GM23338 (cell line): ENCODE data around the gene SLC36A2. TPM values are rescaled to one million over a fixed set of nuclear protein-coding genes. Genes with fewer than 3 reads are reported as not detected.

ENCODE experiments used
- ATAC-seq: fragments of 200-7000 bp; cut with Tn5 transposase; 3 replicates; pipeline ENCODE4 v1.9.1; 2020
- DNase-seq: peaks from one replicate; pipeline ENCODE4 v3.0.0-alpha.2; 2015; ENCODE audit warnings: low spot score
- H2AFZ ChIP-seq: fragments of 200-600 bp; sonication (generic); 2 replicates; pipeline ENCODE4 v1.8.0; 2016; ENCODE audit warnings: antibody characterized with exemption, mild to moderate bottlenecking, moderate library complexity
- H3F3A ChIP-seq: fragments of 200-600 bp; sonication (generic); replicated peaks from 2 replicates; pipeline ENCODE4 v1.8.0; 2017; ENCODE audit warnings: antibody characterized with exemption, mixed run types, low read depth
- H3K27ac ChIP-seq: fragments of 200-600 bp; sonication (generic); 2 replicates; pipeline ENCODE4 v1.6.1; 2016; ENCODE audit warnings: low read depth
- H3K27me3 ChIP-seq: fragments of 200-600 bp; sonication (generic); 2 replicates; pipeline ENCODE4 v1.8.0; 2016; ENCODE audit warnings: mild to moderate bottlenecking, mixed run types, moderate library complexity; ENCODE audit not compliant: insufficient read depth
- H3K36me3 ChIP-seq: fragments of 200-600 bp; sonication (generic); 2 replicates; pipeline ENCODE4 v1.8.0; 2016; ENCODE audit warnings: mild to moderate bottlenecking; ENCODE audit not compliant: insufficient read depth
- H3K4me1 ChIP-seq: fragments of 200-600 bp; sonication (generic); 2 replicates; pipeline ENCODE4 v1.8.0; 2016; ENCODE audit warnings: mild to moderate bottlenecking, moderate library complexity; ENCODE audit not compliant: insufficient read depth
- H3K4me2 ChIP-seq: fragments of 200-600 bp; sonication (generic); 2 replicates; pipeline ENCODE4 v1.7.1; 2017; ENCODE audit warnings: mixed run types
- H3K4me3 ChIP-seq: fragments of 200-600 bp; sonication (generic); 2 replicates; pipeline ENCODE4 v1.6.1; 2016; ENCODE audit warnings: mixed run types
- H3K79me2 ChIP-seq: fragments of 200-600 bp; sonication (generic); replicated peaks from 2 replicates; pipeline ENCODE4 v1.8.0; 2017; ENCODE audit warnings: mild to moderate bottlenecking; ENCODE audit not compliant: insufficient read depth
- H3K9me2 ChIP-seq: fragments of 200-600 bp; sonication (generic); 2 replicates; pipeline ENCODE4 v1.8.0; 2017; ENCODE audit not compliant: insufficient read depth
- H4K20me1 ChIP-seq: fragments of 200-600 bp; sonication (generic); replicated peaks from 2 replicates; pipeline ENCODE4 v1.8.0; 2017; ENCODE audit warnings: mild to moderate bottlenecking; ENCODE audit not compliant: insufficient read depth
- H3K27ac Mint-ChIP-seq: 2 replicates; pipeline ENCODE4 v1.8.0; 2020; ENCODE audit warnings: inconsistent platforms, mild to moderate bottlenecking, moderate library complexity, mixed read lengths
- H3K27me3 Mint-ChIP-seq: 3 replicates; pipeline ENCODE4 v1.8.0; 2022; ENCODE audit warnings: low read depth, mild to moderate bottlenecking, moderate library complexity, mixed read lengths, inconsistent platforms; ENCODE audit not compliant: insufficient read depth, poor library complexity
- H3K36me3 Mint-ChIP-seq: 3 replicates; pipeline ENCODE4 v1.8.0; 2021; ENCODE audit warnings: low read depth, mild to moderate bottlenecking, inconsistent platforms, moderate library complexity, mixed read lengths
- H3K4me1 Mint-ChIP-seq: 3 replicates; pipeline ENCODE4 v1.8.0; 2020; ENCODE audit warnings: mild to moderate bottlenecking, inconsistent platforms, mixed read lengths
- H3K4me3 Mint-ChIP-seq: 3 replicates; pipeline ENCODE4 v1.8.0; 2021; ENCODE audit warnings: moderate library complexity, mild to moderate bottlenecking, inconsistent platforms, mixed read lengths
- H3K9me3 Mint-ChIP-seq: 3 replicates; pipeline ENCODE4 v1.8.0; 2020; ENCODE audit warnings: moderate library complexity, mild to moderate bottlenecking, inconsistent platforms, mixed read lengths
- CREB1 ChIP-seq: fragments of 250-450 bp; sonication (Bioruptor Pico); IDR thresholded peaks from 2 replicates; pipeline ENCODE4 v1.5.0; 2020; ENCODE audit warnings: low read depth, mild to moderate bottlenecking, moderate library complexity
- EZH2 ChIP-seq: fragments of 200-600 bp; sonication (generic); IDR thresholded peaks from one replicate; pipeline ENCODE4 v1.8.0; 2017; ENCODE audit warnings: antibody characterized with exemption, mild to moderate bottlenecking, low read depth; ENCODE audit not compliant: unreplicated experiment
- EZH2phosphoT487 ChIP-seq: fragments of 200-600 bp; sonication (generic); IDR thresholded peaks from one replicate; pipeline ENCODE4 v1.8.1; 2018; ENCODE audit warnings: antibody characterized with exemption; ENCODE audit not compliant: unreplicated experiment
- JUNB ChIP-seq: IDR thresholded peaks from one replicate; pipeline ENCODE4 v1.6.1; 2016; ENCODE audit warnings: antibody characterized with exemption; ENCODE audit not compliant: unreplicated experiment
- NANOG ChIP-seq: IDR thresholded peaks from 2 replicates; pipeline ENCODE4 v1.6.1; 2016; ENCODE audit warnings: antibody characterized with exemption, borderline replicate concordance
- POLR2AphosphoS5 ChIP-seq: IDR thresholded peaks from 2 replicates; pipeline ENCODE4 v1.6.1; 2016; ENCODE audit warnings: antibody characterized with exemption, low read depth
- STAT1 ChIP-seq: IDR thresholded peaks from one replicate; pipeline ENCODE4 v1.6.1; 2016; ENCODE audit warnings: antibody characterized with exemption; ENCODE audit not compliant: unreplicated experiment
- ZNF114 ChIP-seq: fragments of 250-450 bp; sonication (Bioruptor Pico); IDR thresholded peaks from 2 replicates; pipeline ENCODE4 v1.5.0; 2020; ENCODE audit warnings: mild to moderate bottlenecking, moderate library complexity
- ZNF331 ChIP-seq: fragments of 250-450 bp; sonication (Bioruptor Pico); IDR thresholded peaks from 2 replicates; pipeline ENCODE4 v1.5.0; 2020; ENCODE audit warnings: low read depth, mild to moderate bottlenecking, moderate library complexity
- polyA plus RNA-seq: library from polyadenylated mRNA; unstranded; fragments of >200 nt; fragmentation: Nextera tagmentation; extraction: Ambion mirVana; gene quantifications from 2 replicates; pipeline ENCODE4 v1.2.1, GENCODE V29; 2016
- total RNA-seq: library from RNA; depleted of rRNA; stranded (reverse); fragments of >200 nt; shearing (Covaris generic); gene quantifications from 2 replicates; pipeline ENCODE4 v1.2.3, GENCODE V29; 2014
- TF ChIP-seq, protein P1 (sequence below), 2 experiments: fragments of 200-600 bp in 1 of 2; sonication (generic) in 1 of 2; conservative IDR thresholded peaks; 2 replicates each; pipeline versions ENCODE4 v1.5.1 to v1.6.1; 2016 to 2017; ENCODE audit warnings: antibody characterized with exemption in 2 of 2, low read depth in 2 of 2, mild to moderate bottlenecking in 2 of 2, moderate library complexity in 1 of 2
- TF ChIP-seq, protein P2 (sequence below): IDR thresholded peaks from one replicate; pipeline ENCODE4 v1.6.1; 2018; ENCODE audit warnings: antibody characterized with exemption; ENCODE audit not compliant: unreplicated experiment
- TF ChIP-seq, protein P3 (sequence below): IDR thresholded peaks from 2 replicates; pipeline ENCODE4 v1.6.1; 2016; ENCODE audit warnings: antibody characterized with exemption

SLC36A2 gene
- total and polyA plus RNA-seq, 2 experiments from 2014 or later, result 0.08 TPM; not detected in 1

DNA sequence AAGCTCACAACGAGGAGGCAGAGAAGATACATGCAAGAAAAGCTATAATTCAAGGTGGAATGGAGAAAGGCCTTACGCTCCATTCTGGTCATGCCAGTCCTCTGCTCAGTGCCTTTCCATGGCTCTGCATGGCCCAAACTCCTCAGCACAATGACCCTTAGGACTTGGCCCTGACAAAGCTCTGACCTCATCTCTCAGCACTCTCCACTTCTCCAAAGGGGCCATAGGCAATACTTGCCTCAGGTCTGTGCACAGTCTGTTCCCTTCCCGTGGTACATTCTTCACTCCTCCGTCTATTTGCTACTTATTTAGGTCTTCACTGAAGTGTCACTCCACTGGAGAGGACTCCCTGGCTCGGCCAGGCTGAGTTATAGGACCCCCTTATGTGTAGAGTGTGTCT lies 68.5 kb downstream of the SLC36A2 start:
- Histone ChIP-seq H3K36me3 (no peaks in the 10 kb centered on the region), H4K20me1 (no peaks in the 10 kb centered on the region), H3K4me2 (no peak overlapping the region), H3F3A (no peaks in the 10 kb centered on the region), H3K4me1 (no peaks in the 10 kb centered on the region), H2AFZ (no peak overlapping the region), H3K79me2 (no peaks in the 10 kb centered on the region), H3K4me3 (no peak overlapping the region), H3K9me2 (no peaks in the 10 kb centered on the region), H3K27ac (no peak overlapping the region), H3K27me3 (no peaks in the 10 kb centered on the region)
- Mint-ChIP-seq H3K27me3 (peaks cover 1% of the 10 kb centered on the region), H3K4me3 (no peak overlapping the region), H3K27ac (no peak overlapping the region), H3K9me3 (no peaks in the 10 kb centered on the region), H3K36me3 (no peaks in the 10 kb centered on the region), H3K4me1 (peaks cover 4% of the 10 kb centered on the region; the same call in 1 of the 3 replicates)
- no peak for ATAC-seq
- DNase-seq, result no peak
- TF ChIP-seq ZNF114 (CRISPR knock-in tag), result no peak
- TF ChIP-seq CREB1 (CRISPR knock-in tag), result no peak
- TF ChIP-seq, protein P1, sequence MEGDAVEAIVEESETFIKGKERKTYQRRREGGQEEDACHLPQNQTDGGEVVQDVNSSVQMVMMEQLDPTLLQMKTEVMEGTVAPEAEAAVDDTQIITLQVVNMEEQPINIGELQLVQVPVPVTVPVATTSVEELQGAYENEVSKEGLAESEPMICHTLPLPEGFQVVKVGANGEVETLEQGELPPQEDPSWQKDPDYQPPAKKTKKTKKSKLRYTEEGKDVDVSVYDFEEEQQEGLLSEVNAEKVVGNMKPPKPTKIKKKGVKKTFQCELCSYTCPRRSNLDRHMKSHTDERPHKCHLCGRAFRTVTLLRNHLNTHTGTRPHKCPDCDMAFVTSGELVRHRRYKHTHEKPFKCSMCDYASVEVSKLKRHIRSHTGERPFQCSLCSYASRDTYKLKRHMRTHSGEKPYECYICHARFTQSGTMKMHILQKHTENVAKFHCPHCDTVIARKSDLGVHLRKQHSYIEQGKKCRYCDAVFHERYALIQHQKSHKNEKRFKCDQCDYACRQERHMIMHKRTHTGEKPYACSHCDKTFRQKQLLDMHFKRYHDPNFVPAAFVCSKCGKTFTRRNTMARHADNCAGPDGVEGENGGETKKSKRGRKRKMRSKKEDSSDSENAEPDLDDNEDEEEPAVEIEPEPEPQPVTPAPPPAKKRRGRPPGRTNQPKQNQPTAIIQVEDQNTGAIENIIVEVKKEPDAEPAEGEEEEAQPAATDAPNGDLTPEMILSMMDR (conservative IDR thresholded peaks at IDR 0.05; ENCODE audit: low read depth in 2 of 2), result no peak
- no peak for TF ChIP-seq JUNB
- no peak for TF ChIP-seq EZH2
- TF ChIP-seq EZH2phosphoT487, result no peak
- no peak for TF ChIP-seq POLR2AphosphoS5
- TF ChIP-seq ZNF331 (CRISPR knock-in tag), result no peak
- no peak for TF ChIP-seq STAT1
- TF ChIP-seq, protein P2, sequence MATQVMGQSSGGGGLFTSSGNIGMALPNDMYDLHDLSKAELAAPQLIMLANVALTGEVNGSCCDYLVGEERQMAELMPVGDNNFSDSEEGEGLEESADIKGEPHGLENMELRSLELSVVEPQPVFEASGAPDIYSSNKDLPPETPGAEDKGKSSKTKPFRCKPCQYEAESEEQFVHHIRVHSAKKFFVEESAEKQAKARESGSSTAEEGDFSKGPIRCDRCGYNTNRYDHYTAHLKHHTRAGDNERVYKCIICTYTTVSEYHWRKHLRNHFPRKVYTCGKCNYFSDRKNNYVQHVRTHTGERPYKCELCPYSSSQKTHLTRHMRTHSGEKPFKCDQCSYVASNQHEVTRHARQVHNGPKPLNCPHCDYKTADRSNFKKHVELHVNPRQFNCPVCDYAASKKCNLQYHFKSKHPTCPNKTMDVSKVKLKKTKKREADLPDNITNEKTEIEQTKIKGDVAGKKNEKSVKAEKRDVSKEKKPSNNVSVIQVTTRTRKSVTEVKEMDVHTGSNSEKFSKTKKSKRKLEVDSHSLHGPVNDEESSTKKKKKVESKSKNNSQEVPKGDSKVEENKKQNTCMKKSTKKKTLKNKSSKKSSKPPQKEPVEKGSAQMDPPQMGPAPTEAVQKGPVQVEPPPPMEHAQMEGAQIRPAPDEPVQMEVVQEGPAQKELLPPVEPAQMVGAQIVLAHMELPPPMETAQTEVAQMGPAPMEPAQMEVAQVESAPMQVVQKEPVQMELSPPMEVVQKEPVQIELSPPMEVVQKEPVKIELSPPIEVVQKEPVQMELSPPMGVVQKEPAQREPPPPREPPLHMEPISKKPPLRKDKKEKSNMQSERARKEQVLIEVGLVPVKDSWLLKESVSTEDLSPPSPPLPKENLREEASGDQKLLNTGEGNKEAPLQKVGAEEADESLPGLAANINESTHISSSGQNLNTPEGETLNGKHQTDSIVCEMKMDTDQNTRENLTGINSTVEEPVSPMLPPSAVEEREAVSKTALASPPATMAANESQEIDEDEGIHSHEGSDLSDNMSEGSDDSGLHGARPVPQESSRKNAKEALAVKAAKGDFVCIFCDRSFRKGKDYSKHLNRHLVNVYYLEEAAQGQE, result no peak
- TF ChIP-seq NANOG, result no peak

DNA sequence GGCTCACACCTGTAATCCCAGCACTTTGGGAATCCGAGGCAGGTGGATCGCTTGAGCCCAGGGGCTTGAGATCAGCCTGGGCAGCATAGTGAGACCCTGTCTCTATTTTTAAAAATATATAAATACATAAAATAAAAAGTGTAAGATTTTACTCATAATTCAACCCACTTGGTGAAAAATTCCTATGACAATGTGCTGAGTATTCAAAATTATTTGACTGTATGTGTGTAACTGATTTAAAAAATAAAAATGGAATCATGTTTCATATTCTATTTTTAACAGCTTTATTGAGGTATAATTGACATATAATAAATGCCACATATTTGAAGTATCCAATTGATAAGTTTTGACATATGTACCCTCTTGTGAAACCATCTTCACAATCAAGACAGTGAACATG lies 71.6 kb downstream of the SLC36A2 start:
- Histone ChIP-seq H3K36me3 (no peaks in the 10 kb centered on the region), H3K27me3 (no peaks in the 10 kb centered on the region), H3K4me2 (no peak overlapping the region), H3F3A (no peaks in the 10 kb centered on the region), H3K27ac (no peak overlapping the region), H2AFZ (no peak overlapping the region), H3K9me2 (no peaks in the 10 kb centered on the region), H3K4me3 (no peak overlapping the region), H3K4me1 (no peaks in the 10 kb centered on the region), H3K79me2 (no peaks in the 10 kb centered on the region), H4K20me1 (no peaks in the 10 kb centered on the region)
- H3K36me3 Mint-ChIP-seq, result no peaks in the 10 kb centered on the region
- no peak overlapping the region for H3K27ac Mint-ChIP-seq
- peaks cover 4% of the 10 kb centered on the region; the same call in 1 of the 3 replicates for H3K4me1 Mint-ChIP-seq
- no peaks in the 10 kb centered on the region for H3K9me3 Mint-ChIP-seq
- no peak overlapping the region for H3K4me3 Mint-ChIP-seq
- ATAC-seq, result no peak
- no peak for DNase-seq
- peaks cover 1% of the 10 kb centered on the region for H3K27me3 Mint-ChIP-seq
- TF ChIP-seq POLR2AphosphoS5 (no peak), JUNB (no peak), NANOG (no peak), CREB1 (CRISPR knock-in tag) (no peak), ZNF114 (CRISPR knock-in tag) (no peak), EZH2 (no peak), STAT1 (no peak)
- TF ChIP-seq, protein P1 (conservative IDR thresholded peaks at IDR 0.05; ENCODE audit: low read depth in 2 of 2), result no peak
- TF ChIP-seq, protein P3, sequence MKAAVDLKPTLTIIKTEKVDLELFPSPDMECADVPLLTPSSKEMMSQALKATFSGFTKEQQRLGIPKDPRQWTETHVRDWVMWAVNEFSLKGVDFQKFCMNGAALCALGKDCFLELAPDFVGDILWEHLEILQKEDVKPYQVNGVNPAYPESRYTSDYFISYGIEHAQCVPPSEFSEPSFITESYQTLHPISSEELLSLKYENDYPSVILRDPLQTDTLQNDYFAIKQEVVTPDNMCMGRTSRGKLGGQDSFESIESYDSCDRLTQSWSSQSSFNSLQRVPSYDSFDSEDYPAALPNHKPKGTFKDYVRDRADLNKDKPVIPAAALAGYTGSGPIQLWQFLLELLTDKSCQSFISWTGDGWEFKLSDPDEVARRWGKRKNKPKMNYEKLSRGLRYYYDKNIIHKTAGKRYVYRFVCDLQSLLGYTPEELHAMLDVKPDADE, result no peak
